Activated T-helper 1 cell treated with anti-CD3 and anti-CD28 coated beads, Interleukin-12 subunit alpha, Interleukin-12 subunit beta, Interleukin-2, Interleukin-4 antibody, amounts not matched to agents 30 ng/mL and 10 ng/mL and 1 ng/mL, durations not matched to agents 14 hours and 24 hours and 36 hours (primary cell): ENCODE data around the gene NT5DC4. TPM values are rescaled to one million over a fixed set of nuclear protein-coding genes. Genes with fewer than 3 reads are reported as not detected.
A peak's percentile ranks its signal among the peaks of the same experiment; 100 is the strongest.

Source experiments
- DNase-seq: peaks from one replicate; pipeline ENCODE4 v3.0.0; 2021; ENCODE audit warnings: low spot score
- H3K27ac Mint-ChIP-seq: one replicate; pipeline ENCODE4 v1.8.0; 2021; ENCODE audit warnings: mild to moderate bottlenecking, mixed read lengths
- H3K27me3 Mint-ChIP-seq: one replicate; pipeline ENCODE4 v1.8.0; 2022; ENCODE audit warnings: mild to moderate bottlenecking, moderate library complexity, mixed read lengths; ENCODE audit not compliant: insufficient read depth
- H3K36me3 Mint-ChIP-seq: one replicate; pipeline ENCODE4 v1.8.0; 2021; ENCODE audit warnings: low read depth, mixed read lengths
- H3K4me1 Mint-ChIP-seq: one replicate; pipeline ENCODE4 v1.8.0; 2021; ENCODE audit warnings: low read depth, mixed read lengths
- H3K4me3 Mint-ChIP-seq: one replicate; pipeline ENCODE4 v1.8.0; 2021; ENCODE audit warnings: mild to moderate bottlenecking, moderate library complexity, mixed read lengths
- H3K9me3 Mint-ChIP-seq: one replicate; pipeline ENCODE4 v1.8.0; 2021; ENCODE audit warnings: mixed read lengths
- intact Hi-C: fragments of 100-400 bp; cut with micrococcal nuclease; formaldehyde crosslinking; loops from one replicate; pipeline ENCODE4 v1.15.1; 2024
- total RNA-seq: library from RNA; stranded (reverse); gene quantifications from 2 replicates; pipeline ENCODE4 v1.2.3, GENCODE V29; 2022

Gene NT5DC4
- not detected in 2 replicates for total RNA-seq

DNA sequence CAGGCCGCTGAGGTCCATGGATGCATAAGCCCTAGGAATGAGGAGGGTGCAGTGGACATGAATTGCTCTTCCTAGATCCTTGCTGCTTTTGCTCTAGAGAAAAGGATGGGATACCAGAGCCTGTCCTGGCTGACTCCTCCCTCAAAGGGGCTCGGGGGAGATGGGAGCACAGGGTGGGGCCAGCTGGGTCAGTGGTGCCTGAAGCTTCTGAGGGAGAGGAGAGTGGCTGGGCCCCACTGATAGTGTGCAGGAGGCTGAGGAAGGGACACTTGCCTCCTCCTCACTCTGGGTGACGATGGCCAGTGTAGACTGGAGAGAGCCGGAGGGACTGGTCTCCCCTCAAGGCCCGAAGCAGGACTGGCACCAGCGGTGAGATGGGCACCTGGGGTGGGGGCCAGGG lies at the start of gene NT5DC4:
Gene NT5DC4, plus strand, starts transcription at position 236 of the 400 bp plus-strand sequence. Its CDS starts 60 bp downstream, at position 296.
- no peak within 1 kb of the TSS for H3K4me3 Mint-ChIP-seq
- H3K27ac Mint-ChIP-seq = no peak within 1 kb of the TSS
- peaks cover 4% of the 10 kb centered on the region for H3K9me3 Mint-ChIP-seq
- intact Hi-C loops = no loop called here
- peaks cover 2% of the 10 kb centered on the region for H3K36me3 Mint-ChIP-seq
- no peak for DNase-seq
- no peaks in the 10 kb centered on the region for H3K4me1 Mint-ChIP-seq
- H3K27me3 Mint-ChIP-seq = peaks cover 10% of the 10 kb centered on the region

DNA sequence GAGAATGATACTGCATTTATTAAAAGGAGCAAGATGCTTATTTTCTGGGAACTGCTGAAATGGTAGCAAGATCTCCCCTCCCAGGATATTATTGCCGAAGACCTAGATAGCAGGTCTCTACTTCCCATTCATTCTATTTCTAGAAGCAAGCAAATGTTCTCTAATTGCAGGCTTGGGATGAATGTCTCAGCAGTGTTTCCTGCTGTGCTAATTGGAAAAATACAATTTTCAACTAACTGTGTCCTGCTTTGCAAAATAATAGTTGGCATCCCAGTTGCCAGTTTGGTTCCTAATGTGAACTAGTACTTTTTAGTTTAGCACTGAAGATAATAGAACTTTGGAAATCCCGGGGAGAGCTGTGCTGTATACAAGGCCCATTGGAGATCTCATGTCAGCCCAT lies 49.0 kb upstream of the NT5DC4 start:
- Mint-ChIP-seq H3K4me1 (peaks cover 8% of the 10 kb centered on the region), H3K27ac (no peak overlapping the region), H3K27me3 (peaks cover 3% of the 10 kb centered on the region), H3K9me3 (no peaks in the 10 kb centered on the region), H3K4me3 (no peak overlapping the region), H3K36me3 (peaks cover 6% of the 10 kb centered on the region)
- no peak for DNase-seq
- intact Hi-C loops = no loop called here

DNA sequence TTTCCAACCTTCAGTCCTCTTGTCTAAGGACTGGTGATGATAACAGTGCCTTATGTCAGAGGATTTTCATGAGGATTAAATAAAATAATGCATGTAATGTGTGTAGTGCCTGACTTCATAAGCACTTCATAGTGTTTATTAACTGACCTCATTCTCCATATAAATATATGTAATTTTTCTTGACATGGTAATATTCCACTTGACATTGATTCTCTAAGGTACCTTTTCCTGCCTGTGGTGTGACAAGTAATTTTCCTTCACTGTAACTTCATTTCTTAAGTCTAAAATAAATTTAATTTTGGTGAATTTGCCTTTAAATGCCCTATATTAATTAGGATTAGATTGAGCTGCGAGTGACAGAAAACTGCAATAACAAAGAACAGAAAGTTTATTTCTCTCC lies 47.8 kb upstream of the NT5DC4 start:
- Mint-ChIP-seq H3K4me1 (peaks cover 8% of the 10 kb centered on the region), H3K27me3 (peaks cover 3% of the 10 kb centered on the region), H3K27ac (no peak overlapping the region), H3K9me3 (no peaks in the 10 kb centered on the region), H3K4me3 (no peak overlapping the region), H3K36me3 (peaks cover 5% of the 10 kb centered on the region)
- DNase-seq = no peak
- intact Hi-C loops = no loop called here

DNA sequence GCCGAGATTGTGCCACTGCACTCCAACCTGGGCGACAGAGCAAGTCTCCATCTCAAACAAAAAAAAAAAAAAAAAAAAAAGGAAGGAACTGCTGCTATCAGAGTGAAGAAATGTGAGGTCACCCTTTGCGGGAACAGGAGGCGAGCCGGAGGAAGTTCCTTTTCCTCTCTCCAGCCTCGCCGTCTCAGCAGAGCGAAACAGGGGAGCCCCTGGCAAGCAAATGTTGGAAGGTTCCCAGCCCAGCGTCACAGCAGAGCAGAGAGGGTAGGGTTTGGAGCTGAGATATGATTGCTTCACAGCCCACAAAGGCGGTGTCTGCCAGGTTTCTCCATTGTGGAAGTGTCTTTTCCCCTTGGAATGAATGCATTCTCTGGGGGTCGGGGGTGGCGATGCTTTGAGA lies 46.6 kb upstream of the NT5DC4 start:
- DNase-seq = no peak
- intact Hi-C loops = no loop called here
- Mint-ChIP-seq H3K36me3 (peaks cover 4% of the 10 kb centered on the region), H3K27me3 (peaks cover 6% of the 10 kb centered on the region), H3K27ac (no peak overlapping the region), H3K4me1 (peaks cover 8% of the 10 kb centered on the region), H3K4me3 (no peak overlapping the region), H3K9me3 (no peaks in the 10 kb centered on the region)

- intact Hi-C loops = no loop called here
- no peak for DNase-seq
- H3K9me3 Mint-ChIP-seq = no peaks in the 10 kb centered on the region
- H3K36me3 Mint-ChIP-seq = no peaks in the 10 kb centered on the region
- no peak overlapping the region for H3K27ac Mint-ChIP-seq
- peaks cover 24% of the 10 kb centered on the region for H3K4me1 Mint-ChIP-seq
- H3K27me3 Mint-ChIP-seq = peaks cover 6% of the 10 kb centered on the region
- H3K4me3 Mint-ChIP-seq = no peak overlapping the region
Observed at GRCh38 chr2:112679484-112679883, 41.3 kb upstream of the NT5DC4 start.

- Mint-ChIP-seq H3K27ac (no peak overlapping the region), H3K27me3 (peaks cover 6% of the 10 kb centered on the region), H3K4me3 (no peak overlapping the region), H3K4me1 (peaks cover 32% of the 10 kb centered on the region), H3K36me3 (no peaks in the 10 kb centered on the region), H3K9me3 (no peaks in the 10 kb centered on the region)
- DNase-seq = no peak
- intact Hi-C loops = no loop called here
Observed at GRCh38 chr2:112680666-112681101, 40.1 kb upstream of the NT5DC4 start.

DNA sequence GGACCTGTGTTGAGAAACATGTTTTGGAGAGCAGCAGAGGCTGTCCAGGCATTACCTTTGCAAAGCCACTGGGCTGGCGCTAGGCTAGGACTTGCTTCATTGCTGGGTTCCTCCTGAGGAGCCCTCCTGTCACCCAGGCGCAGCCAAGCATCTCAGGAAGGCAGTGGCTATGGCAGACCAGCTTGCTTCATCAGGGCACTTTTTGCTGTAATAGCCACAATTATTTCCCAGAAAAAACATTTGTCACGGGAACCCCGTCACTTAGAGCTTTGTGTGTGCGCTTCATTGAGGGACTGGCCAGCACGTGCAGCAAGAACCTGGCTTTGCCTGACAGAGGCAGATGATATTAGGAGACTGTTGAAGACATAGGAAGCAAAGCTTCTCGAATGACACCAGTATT lies 38.7 kb upstream of the NT5DC4 start:
- H3K4me3 Mint-ChIP-seq = no peak overlapping the region
- DNase-seq = no peak
- H3K27me3 Mint-ChIP-seq = peaks cover 6% of the 10 kb centered on the region
- no peaks in the 10 kb centered on the region for H3K9me3 Mint-ChIP-seq
- no peaks in the 10 kb centered on the region for H3K36me3 Mint-ChIP-seq
- no peak overlapping the region for H3K27ac Mint-ChIP-seq
- H3K4me1 Mint-ChIP-seq = peaks cover 32% of the 10 kb centered on the region
- intact Hi-C loops = no loop called here

GRCh38 chr2:112683550-112684414 lies 37.0 kb upstream of the NT5DC4 start:
- no peak for DNase-seq
- H3K36me3 Mint-ChIP-seq = no peaks in the 10 kb centered on the region
- H3K27ac Mint-ChIP-seq = peak overlapping the region; percentile 26
- peaks cover 32% of the 10 kb centered on the region for H3K4me1 Mint-ChIP-seq
- peaks cover 3% of the 10 kb centered on the region for H3K27me3 Mint-ChIP-seq
- H3K4me3 Mint-ChIP-seq = no peak overlapping the region
- intact Hi-C loops = no loop called here
- no peaks in the 10 kb centered on the region for H3K9me3 Mint-ChIP-seq

- no peaks in the 10 kb centered on the region for H3K9me3 Mint-ChIP-seq
- H3K4me3 Mint-ChIP-seq = no peak overlapping the region
- peaks cover 3% of the 10 kb centered on the region for H3K27me3 Mint-ChIP-seq
- H3K4me1 Mint-ChIP-seq = peaks cover 32% of the 10 kb centered on the region
- no peaks in the 10 kb centered on the region for H3K36me3 Mint-ChIP-seq
- no peak overlapping the region for H3K27ac Mint-ChIP-seq
- intact Hi-C loops = no loop called here
- no peak for DNase-seq
Observed at GRCh38 chr2:112684415-112684775, 36.4 kb upstream of the NT5DC4 start.

DNA sequence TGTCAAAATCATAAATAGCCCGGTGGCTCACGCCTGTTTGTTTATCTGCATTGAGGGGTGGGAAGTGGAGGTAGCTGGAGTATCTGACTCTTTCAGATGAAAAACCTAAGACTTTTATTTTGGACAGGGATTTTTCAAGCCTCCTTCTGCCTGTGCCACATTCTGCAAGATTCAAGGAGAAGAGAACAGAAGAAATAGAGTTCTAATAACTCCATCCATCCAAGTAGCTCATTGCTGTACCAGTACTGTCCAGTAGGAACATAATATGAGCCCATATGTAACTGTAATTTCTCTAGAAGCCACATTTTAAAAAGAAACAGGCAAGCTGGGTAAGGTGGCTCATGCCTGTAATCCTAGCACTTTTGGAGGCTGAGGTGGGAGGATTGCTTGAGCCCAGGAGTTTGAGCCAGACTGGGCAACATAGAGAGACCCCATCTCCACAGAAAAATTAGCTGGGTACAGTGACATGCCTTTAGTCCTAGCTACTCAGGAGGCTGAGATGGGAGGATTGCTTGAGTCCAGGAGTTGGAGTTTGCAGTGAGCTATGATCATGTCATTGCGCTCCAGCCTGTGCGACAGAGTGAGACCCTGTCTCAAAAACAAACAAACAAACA lies 35.4 kb upstream of the NT5DC4 start:
- peaks cover 3% of the 10 kb centered on the region for H3K27me3 Mint-ChIP-seq
- intact Hi-C loops = no loop called here
- H3K9me3 Mint-ChIP-seq = no peaks in the 10 kb centered on the region
- no peaks in the 10 kb centered on the region for H3K36me3 Mint-ChIP-seq
- H3K27ac Mint-ChIP-seq = no peak overlapping the region
- no peak for DNase-seq
- H3K4me1 Mint-ChIP-seq = peaks cover 32% of the 10 kb centered on the region
- H3K4me3 Mint-ChIP-seq = no peak overlapping the region

GRCh38 chr2:112686348-112687217 lies 34.2 kb upstream of the NT5DC4 start:
- peaks cover 34% of the 10 kb centered on the region for H3K4me1 Mint-ChIP-seq
- no peak overlapping the region for H3K4me3 Mint-ChIP-seq
- no peaks in the 10 kb centered on the region for H3K36me3 Mint-ChIP-seq
- H3K27ac Mint-ChIP-seq = no peak overlapping the region
- no peak for DNase-seq
- no peaks in the 10 kb centered on the region for H3K9me3 Mint-ChIP-seq
- H3K27me3 Mint-ChIP-seq = peaks cover 3% of the 10 kb centered on the region
- intact Hi-C loops = no loop called here

DNA sequence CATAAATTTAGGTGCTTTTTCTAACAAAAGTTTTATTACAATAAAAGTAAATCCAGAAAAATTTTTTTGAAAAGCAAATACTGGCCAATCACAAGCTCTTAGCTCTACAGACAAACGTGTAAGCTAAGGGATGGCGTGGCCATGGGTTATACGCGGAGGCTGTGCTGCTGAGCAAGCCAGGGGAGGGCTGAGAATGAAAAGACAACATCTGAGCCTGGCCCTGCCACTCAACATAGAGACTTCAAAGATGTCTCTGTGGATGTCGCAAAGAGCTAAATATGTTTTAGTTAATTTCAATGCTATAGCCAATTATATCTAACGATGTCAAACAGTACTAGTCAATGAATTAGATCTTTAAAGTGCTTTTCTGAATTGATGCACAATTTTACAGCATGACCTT lies 33.3 kb upstream of the NT5DC4 start:
- DNase-seq = no peak
- intact Hi-C loops = no loop called here
- Mint-ChIP-seq H3K27ac (no peak overlapping the region), H3K9me3 (no peaks in the 10 kb centered on the region), H3K36me3 (no peaks in the 10 kb centered on the region), H3K4me3 (no peak overlapping the region), H3K4me1 (peaks cover 44% of the 10 kb centered on the region), H3K27me3 (peaks cover 3% of the 10 kb centered on the region)
